HG03571 (cell line): ENCODE data around the gene PRKCA.

ENCODE experiments used
- ATAC-seq: cut with Tn5 transposase; IDR thresholded peaks from one replicate; pipeline ENCODE4 v1.9.1; 2021; ENCODE audit not compliant: unreplicated experiment

PRKCA gene

DNA sequence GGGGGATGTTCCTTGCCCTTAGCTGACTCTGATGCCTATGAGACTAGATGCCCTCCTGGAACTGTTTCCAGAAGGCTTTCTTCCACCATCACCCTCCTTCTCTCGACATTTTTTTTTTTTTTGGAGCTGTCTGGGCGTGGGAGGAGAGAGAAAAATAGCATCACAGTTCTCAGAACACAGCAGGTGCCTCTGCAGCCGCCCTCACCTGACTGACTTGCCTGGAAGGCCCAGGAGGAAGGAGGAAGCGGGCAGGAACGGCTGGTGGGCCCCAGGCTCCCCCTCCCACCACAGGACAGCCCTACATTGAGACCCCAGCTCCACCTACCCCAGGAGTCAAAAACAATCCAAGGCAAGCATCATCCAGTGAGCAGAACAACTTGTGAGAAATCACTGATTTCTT is 512.2 kb downstream of the PRKCA start:
- no peak for ATAC-seq

DNA sequence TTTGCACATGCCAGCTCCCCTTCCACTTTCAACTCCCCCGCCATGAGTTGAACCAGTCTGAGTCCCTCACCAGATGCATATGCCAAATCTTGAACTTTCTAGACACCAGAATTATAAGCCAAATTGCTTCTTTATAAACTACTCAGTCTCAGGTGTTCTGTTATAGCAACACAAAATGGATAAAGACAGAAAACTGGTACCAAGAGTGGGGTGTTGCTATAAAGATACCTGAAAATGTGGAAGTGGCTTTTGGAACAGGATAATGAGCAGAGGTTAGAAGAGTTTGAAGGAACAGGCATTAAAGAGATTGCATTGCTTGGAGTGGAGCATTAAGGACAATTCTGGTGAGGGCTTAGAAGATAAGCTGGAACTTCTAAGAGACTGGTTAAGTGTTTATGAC is 515.3 kb downstream of the PRKCA start:
- ATAC-seq, result no peak

DNA sequence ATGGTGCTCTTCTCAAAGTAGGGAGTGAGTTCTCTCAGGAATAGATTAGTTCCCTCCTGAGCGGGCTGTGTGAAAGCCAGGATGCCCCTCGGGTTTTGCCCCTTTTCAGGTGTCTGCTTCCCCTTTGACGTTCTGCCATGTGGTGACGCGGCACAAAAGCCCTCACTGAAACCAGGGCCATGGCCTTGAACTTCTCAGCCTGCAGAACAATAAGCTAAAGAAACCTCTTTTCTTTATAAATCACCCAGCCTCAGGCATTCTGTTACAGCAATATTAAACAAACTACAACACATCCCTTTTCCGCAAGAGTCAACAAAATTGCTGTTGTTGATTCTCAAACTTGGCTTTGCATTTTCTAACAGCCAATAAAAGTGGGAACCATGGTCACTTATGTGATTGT is 517.1 kb downstream of the PRKCA start:
- ATAC-seq, result no peak

DNA sequence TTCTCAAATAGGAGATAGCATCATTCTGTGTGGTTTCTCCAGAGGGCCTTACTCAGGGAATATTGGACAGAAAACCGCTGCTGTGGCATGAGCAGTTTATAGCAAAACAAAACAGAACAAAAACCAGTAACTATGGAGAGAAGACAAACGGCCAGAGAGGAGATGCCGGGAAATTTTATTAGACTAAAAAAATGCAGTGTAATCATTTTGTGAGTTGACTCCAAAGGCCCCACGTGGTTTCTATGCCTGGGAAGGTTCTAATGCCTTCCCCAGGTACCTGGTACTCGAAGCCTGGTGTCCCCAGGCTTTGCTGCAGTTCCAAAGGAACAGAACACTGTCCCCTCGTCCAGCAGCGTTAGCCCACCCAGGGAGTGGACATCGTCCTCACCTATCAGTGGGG is 519.6 kb downstream of the PRKCA start:
- ATAC-seq, result no peak

DNA sequence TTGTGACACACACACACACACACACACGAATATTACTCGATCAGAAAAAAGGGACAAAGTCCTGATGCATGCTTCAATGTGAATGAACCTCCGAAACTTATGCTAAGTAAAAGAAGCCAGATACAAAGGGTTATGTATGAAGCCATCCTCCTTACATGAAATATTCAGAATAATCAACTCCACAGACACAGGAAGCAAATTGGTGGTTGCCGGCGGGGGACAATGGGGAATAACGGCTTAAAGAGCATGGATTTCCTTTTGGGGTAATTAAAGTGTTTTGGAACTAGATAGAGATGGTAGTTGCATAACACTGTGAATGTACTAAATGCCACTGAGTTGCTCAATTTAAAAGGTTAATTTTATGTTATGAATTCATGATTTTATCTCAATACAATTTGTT is 524.4 kb downstream of the PRKCA start:
- no peak for ATAC-seq

DNA sequence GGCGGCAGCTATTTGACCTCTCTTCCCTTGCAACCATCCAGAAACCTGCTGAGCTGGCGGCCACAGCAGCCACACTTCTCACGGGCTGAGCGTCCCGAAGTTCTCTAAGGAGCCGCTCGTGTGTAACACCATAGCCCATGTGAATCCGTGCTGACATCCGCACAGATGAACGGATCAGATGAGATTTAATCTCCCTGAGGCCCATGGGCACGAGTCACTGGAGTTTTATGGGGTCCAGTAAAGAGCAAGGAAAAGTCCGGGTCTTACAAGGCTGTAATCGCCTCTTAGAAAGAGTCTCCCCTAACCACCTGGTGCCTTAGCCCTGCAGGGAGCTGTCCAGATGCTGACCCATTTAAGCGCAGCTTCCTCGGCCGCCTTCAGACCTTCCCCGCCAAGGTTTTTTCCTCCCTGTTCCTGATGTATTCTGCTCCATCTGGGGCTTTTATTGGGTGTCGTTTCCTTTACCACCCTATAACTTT is 527.0 kb downstream of the PRKCA start:
- ATAC-seq, result no peak

DNA sequence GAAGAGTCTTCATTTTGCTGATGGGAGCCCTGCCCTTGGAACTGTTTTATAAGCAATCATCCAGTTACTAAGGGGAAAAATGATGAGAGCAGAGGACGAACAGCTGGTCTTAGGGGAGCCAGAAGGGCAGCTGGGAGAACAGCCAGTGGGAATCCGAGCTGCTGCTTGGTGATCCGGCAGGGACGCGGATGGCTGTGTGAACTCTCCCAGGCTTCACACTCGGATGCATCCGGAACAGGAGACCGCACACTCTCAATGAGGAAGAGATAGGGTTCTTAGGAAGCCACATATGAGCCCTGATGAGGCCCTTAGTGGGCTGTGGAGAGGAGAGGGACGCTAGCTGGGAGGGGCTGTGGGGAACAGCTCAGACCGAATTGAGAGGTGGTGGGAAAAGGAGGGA is 527.5 kb downstream of the PRKCA start:
- ATAC-seq, result no peak

DNA sequence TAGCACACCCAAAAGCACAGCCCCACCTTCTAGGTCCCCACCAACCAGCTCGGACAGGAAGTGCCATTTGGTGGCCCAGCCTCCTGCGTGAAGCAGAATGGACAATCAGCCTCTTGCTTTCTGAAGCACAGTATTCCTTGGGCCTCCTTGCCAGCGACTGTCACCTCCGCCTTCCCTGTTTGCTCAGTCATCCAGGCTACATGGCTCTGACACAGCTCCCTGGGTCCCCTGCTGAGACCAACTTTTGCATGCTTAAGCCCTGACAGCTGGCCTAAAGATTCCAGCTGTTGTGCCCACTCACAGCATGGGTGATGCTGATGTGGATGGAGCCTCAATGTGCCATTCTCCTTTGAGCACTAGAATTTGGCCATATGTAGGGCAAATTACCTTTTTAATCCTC is 528.0 kb downstream of the PRKCA start:
- no peak for ATAC-seq

DNA sequence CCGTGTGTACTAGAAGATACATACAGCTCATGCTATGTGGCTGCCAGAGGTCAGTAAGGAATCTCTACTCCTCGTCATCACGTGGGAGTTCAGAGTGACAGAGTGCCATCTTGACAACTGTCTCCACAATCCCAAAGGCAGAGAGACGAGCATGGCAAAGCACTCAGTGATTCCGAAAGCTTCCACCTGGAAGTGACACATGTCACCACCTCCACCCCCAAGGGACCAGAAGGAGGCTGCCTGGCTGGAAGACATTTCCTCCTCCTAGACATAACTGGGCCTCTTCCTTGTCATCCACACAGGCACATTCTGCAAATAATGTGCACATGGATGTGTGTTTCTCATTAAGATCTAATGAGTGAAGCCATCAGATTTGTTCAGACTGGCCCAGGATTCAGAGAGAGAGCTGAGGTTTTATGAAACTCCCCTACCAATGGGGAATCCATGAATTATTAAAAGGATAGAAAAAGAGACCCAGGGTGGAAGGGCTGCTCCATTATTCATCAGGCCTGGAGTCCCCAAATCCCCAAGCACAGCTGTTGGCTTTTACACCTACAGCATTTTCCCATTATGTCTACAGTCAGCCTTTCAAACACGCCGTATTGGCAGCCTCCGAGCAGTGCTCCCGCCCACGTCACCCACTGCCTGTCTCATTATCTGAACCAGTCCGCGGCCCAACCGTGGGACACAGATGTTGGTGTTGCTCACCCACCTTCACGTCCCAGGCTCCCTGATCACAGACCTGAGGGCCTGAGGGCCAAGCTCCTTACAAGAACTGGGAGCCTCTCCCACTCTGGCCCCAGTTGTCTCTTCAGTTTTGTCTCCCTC is 529.2 kb downstream of the PRKCA start:
- no peak for ATAC-seq

DNA sequence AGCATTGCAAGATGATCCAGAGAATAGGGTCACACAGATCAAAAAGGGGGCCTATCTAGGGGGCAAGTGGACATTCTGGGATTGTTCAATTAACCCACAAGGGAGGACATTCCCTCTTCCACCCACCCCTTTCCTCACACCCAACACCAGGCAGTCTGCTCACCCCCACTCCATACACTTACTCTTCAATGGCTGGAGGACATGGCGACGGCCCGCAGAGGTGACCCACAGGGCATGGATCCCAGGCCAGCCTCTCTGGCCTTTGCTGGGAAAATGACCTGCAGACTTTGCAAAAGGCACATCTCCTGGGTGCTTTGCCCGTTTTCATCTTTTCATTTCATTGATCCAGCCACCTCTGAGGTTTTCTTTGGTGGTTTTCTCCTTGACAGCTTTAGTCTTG is 530.8 kb downstream of the PRKCA start:
- ATAC-seq, result no peak

DNA sequence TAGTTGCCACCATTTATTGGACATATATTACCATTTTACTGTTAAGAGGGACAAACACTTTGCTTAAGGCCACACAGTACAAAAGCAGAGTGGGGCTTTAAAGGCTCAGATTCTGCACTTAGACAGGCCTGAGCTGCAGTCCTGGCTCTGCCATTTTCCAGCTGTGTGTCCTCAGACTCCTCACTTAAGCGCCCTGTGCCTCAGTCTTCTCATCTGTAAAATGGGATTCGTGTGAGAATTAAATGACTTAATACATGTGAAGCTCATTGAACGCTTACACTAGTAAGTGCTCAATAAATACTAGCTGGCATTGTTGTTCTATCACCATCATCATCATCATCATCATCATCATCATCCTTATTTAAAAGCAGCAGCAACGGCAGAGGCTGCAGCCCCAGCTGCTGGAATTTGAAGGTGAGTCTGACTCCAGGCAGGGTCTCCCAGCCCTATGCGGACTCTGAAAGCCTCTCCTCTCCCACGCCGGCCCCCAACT is 532.1 kb downstream of the PRKCA start:
- no peak for ATAC-seq

DNA sequence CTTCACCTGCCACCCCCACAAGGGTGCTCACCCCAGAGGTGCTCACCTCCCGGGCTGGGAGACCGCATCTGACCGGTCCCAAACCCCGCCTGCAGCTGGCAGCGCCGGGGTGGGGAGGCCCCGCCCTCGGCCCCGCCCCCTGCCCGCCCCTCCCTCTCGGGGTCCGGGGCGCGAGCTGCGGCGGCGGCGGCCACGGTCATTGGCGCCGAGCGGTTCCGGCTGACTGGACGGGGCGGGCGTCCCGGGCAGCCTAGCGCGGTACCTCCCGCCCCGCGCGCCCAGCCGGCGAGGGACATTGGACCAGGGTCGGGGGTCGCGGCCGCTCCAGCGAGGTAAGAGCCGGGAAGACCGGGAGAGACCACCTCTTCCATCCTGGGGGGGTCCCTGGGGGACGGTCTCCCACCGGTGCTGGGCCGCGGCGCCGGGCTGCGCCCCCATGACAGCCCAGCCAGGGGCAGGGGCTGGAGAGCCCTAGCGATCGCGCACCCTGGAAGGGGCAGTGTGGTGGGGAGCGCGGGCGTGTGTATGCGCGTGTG is 532.6 kb downstream of the PRKCA start, which contains the start of gene CACNG5:
CACNG5 (plus strand) TSS at position 199 of the 536 bp plus-strand sequence. CDS start 42,216 bp downstream, outside the sequence.
- no peak for ATAC-seq

DNA sequence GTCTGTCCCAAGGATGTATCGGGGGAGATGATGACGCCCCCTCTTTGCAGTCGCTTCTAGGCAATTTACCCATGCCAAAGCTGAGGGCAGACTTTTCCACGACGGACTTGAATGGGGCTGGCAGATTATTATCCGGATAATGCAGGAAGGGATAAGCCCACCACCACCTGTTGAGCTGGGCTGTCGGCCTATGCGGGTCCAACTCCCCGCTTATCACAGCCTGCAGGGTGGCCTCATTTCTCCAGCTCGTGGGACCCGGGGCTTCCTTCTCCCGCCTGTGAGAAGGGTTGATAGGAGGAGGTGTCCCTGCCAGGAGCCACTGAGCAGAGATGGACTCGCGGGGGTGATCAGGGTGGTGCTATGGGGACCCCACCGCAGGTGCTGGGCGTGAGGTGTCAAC is 533.1 kb downstream of the PRKCA start:
- ATAC-seq, result no peak

DNA sequence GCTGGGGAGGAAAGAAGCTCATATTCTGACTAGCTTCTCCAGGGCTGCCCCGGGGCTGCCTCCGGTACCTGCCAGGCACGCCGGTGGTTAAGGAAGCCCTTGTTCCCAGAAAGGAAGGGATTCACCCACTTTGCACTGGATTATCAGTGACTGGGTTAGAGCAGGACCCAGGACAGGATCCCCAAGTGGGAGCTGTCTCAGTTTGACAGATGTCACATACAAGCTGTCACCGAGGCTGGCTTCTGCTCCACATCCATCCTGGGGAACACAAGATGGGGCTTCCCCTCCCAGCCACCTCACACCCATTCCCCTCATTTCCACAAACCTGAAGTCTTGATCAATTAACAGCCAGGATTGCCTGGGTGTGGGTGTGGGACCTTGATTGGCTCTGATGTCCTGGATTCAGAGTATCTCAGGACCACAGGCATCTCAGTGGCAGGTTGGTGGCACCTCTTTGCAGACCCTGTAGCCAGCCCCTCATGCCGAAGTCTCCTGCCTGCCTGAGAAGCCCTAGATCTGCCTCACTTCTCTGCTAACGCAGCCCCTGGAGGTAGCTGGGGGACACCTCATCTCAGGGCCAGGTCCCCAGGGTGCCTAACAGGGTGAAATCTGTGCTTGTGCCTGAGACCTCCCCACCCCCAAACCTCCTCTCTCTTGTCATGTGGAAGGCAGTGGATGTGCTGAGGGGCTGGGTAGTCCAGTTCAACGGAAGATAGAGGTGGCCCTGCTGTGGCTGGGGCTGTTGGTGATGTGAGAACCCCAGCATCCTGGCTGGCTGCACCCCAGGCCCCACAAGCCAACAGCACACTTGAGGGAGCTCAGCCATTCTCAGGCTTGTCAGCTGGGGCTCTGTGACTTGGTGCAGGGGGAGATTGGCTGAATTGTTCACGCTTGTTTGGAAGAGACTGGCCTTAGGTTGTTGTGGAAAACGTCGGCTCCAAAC is 533.9 kb downstream of the PRKCA start:
- no peak for ATAC-seq

DNA sequence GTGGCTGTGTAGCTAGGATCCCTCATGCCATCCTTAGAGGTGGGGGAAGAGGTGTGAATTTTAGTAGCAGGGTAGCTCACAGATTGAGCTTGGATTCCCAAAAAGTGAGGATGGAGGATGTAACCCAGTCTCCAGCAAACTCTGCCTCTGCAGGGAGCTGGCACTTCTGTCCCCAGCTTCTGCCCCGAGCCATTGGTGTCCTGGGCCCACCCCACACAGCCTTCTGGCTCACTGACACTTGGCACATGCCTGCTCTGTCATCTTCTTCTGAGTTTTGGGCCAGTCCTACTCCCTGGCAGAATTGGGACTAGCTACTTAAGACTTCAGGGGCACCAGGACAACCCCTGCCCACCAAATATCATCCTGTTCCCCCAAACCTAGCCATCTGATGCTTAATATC is 534.8 kb downstream of the PRKCA start:
- no peak for ATAC-seq

DNA sequence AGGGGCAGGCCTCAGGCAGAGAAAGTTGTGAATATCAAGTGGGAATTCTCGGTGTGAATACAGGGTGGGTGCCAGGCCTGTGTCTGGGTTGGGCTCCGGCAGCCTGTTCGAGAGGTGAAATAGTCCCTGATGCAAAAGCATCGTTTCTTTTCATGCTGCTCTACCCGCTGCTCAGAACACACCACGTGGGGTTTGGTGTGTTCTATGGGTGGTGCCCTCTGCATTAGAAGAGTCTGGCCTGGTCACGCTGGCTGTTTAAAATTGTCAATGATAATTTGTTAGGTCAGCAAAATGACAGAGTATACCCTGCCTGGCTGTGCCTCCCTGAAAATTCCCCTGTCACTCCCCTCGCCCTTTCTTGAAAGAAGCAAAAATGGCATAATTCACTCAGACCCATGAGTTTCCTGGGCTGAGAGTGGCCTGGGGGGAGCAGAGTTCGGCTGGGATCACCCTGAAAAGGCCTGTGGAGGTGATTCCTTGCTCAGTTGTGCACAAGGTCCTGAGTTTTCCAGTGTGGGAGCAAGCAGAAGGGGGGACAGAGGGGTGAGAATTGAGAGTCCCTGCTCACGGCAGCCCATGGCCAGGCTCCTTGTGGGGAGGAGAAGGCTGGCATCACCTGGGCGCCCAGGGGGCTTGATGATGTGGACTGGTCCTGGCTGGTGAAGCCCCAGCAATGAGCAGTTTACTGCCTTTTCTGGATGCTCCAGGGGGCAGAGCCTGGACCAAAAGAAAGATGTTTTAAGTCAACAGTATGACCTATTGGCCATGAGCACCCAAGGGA is 535.7 kb downstream of the PRKCA start:
- no peak for ATAC-seq

DNA sequence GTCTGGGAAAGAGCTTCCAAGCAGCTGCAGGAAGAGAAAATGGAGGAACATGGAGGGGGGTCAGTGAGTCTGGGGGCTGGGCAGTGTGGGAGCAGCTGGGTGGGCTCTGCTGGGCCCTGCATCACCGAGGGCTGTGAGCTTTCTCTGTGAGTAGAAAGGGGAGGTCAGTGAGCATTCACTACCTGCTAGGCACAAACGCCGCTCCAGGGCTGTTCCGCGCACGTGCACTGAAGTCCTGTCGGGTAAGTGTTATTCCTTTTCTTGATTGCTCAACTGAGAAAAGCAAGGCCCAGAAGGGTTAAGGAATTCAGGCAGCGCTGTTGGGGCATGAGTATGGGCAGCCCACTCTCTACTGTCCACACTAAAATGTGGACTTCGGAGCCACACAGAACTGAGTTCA is 537.2 kb downstream of the PRKCA start:
- ATAC-seq, result no peak

DNA sequence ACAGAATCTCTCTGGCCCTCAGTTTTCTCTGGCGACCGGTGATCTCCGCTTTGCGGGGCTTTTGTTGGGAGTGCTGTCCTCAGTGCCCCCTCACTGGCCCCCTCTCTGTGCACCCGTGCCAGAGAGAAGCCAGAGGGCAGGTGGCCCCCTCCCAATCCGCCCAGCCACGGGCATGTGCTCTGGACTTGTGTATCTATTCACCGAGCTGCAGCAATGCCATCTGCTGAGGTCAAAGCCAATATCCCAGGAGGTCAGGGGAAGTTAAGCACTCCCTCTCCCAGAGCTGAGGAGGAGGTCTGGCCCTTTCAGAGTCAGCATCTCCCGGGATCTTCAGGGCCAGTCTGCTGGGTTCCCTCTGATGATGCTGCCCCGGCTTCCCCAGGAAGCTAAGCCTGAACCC is 537.6 kb downstream of the PRKCA start:
- ATAC-seq, result no peak

DNA sequence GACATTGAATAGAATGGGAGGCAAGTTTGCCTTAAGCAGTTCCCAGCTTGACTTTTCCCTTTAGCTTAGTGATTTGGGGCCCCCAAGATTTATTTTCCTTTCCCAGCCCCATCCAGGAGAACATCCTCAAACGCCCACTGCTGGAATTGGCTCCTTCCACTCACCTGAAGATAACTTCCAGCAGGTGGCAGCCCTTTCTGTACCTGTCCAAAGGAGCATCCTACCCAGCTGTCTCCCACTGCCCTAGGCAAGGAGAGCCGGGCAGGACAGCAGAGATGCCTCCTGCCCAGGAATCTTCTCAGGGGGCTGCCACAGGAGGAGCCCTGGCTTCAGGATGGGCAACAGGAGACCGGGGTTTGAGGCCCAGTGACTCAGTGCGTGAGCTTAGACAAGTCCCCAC is 538.9 kb downstream of the PRKCA start:
- no peak for ATAC-seq

DNA sequence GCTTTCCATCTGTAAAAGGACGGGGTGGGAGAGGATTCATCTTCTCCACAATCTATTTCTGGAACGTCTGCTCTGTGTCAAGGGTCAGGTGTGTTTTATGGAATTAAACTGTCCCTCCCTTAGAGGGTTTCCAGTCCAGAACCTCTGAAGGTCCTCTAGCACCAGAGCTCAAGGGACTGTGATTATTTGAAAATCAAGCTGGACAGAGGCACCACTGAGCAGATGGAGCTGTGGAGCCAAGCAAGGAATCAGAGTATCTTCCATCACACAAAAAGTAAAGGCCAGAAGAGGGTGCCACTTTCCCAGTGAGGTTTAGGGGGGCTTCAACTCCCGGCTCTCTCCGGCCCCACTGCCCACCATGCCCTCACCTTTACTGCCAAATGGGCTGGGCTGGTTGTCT is 539.3 kb downstream of the PRKCA start:
- no peak for ATAC-seq

DNA sequence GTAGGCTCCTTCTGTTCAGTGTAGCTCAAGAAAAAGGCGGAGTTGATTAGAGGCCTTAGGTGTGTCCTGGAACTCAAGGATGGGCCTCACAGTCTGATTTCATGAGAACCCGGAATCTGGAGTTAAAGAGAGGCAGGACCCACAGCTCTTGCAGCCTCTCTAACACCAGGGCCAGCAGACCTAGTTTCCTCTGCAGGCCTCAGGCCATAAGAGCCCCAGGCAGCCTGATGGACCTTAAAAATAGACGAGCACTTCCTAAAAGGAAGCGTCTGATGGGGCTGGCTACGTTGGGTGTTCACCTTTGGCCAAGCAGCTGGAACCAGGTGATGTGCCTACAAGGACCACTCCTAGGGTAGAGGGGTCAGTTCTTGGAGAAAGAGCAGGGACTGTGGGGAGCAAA is 540.1 kb downstream of the PRKCA start:
- ATAC-seq, result no peak
